Tibial nerve (tissue), 4 donors: ENCODE results near the gene FGFBP3.

Experiments used
- EP300 ChIP-seq, 2 donors: sonication (generic); formaldehyde crosslinking; IDR thresholded peaks; one replicate each; pipeline ENCODE4 v1.6.1; 2017; ENCODE audit warnings: antibody characterized with exemption in 2 of 2, mild to moderate bottlenecking in 1 of 2
- TF ChIP-seq, protein P1 (sequence below), 5 experiments: fragments of 200-600 bp in 3 of 5; fragments of 450-650 bp in 2 of 5; sonication (generic) in 3 of 5; IDR thresholded peaks; one replicate each; pipeline ENCODE4 v1.5.1; 2016 to 2019; ENCODE audit warnings: antibody characterized with exemption in 5 of 5, mild to moderate bottlenecking in 3 of 5, moderate library complexity in 2 of 5

DNA sequence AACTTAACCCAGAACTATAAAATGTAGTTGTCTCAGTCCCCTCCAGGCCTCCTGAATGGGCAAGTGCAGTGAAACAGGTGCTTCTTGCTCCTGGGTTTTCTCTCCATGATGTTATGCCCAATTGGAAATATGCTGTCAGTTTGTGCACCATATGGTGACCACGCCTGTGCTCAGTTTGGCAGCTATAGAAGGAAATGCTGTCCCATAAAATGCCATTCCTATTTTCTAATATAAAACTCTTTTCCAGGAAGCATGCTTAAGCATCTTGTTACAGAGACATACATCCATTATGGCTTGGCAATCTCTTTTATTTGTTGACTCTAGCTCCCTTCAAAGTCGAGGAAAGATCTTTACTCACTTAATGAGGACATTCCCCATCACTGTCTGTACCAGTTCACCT lies 45.2 kb downstream of the FGFBP3 start:
- TF ChIP-seq, protein P1, sequence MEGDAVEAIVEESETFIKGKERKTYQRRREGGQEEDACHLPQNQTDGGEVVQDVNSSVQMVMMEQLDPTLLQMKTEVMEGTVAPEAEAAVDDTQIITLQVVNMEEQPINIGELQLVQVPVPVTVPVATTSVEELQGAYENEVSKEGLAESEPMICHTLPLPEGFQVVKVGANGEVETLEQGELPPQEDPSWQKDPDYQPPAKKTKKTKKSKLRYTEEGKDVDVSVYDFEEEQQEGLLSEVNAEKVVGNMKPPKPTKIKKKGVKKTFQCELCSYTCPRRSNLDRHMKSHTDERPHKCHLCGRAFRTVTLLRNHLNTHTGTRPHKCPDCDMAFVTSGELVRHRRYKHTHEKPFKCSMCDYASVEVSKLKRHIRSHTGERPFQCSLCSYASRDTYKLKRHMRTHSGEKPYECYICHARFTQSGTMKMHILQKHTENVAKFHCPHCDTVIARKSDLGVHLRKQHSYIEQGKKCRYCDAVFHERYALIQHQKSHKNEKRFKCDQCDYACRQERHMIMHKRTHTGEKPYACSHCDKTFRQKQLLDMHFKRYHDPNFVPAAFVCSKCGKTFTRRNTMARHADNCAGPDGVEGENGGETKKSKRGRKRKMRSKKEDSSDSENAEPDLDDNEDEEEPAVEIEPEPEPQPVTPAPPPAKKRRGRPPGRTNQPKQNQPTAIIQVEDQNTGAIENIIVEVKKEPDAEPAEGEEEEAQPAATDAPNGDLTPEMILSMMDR (IDR thresholded peaks at IDR 0.05), result no peak
- no peak for TF ChIP-seq EP300 (IDR thresholded peaks at IDR 0.05)
